Hypothalamus (tissue), 51 donors: ENCODE measurements around the gene SRSF8.
"Not testable (repeated sequence)": the region's sequence is repeated elsewhere in the genome, so short reads cannot be mapped to it uniquely, and the experiment has no call there.

Experiments
- DNase-seq, 51 donors: peaks; one replicate each; lab custom pipeline; 2025; lab: John Stamatoyannopoulos, UW

Gene SRSF8

GRCh38 chr11:95092549-95093324 is 26.0 kb downstream of the SRSF8 start:
- peak in 3 of 51 donors; percentile 7 to 46 (median 14) for DNase-seq

GRCh38 chr11:95093548-95093947 is 26.8 kb downstream of the SRSF8 start:
- no peak for DNase-seq

- no peak for DNase-seq
These were observed 29.3 kb downstream of the SRSF8 start for GRCh38 chr11:95095858-95096587.

GRCh38 chr11:95097209-95097608 is 30.5 kb downstream of the SRSF8 start:
- no peak for DNase-seq

- no peak for DNase-seq
These were observed 32.1 kb downstream of the SRSF8 start for GRCh38 chr11:95098826-95099225.

- DNase-seq = no peak
These were observed 33.5 kb downstream of the SRSF8 start for GRCh38 chr11:95100191-95100648.

GRCh38 chr11:95100856-95101507 is 34.3 kb downstream of the SRSF8 start:
- DNase-seq = no peak

GRCh38 chr11:95101935-95102334 is 35.2 kb downstream of the SRSF8 start:
- DNase-seq = no peak

- DNase-seq = no peak
These were observed 36.0 kb downstream of the SRSF8 start for GRCh38 chr11:95102733-95103132.

- no peak for DNase-seq
These were observed 37.0 kb downstream of the SRSF8 start for GRCh38 chr11:95103701-95104100.

- no peak for DNase-seq
These were observed 37.6 kb downstream of the SRSF8 start for GRCh38 chr11:95104121-95104830.

GRCh38 chr11:95104856-95105255 is 38.1 kb downstream of the SRSF8 start:
- DNase-seq = no peak

GRCh38 chr11:95108159-95108611 is 41.5 kb downstream of the SRSF8 start:
- peak in 17 of 51 donors; percentile 5 to 64 (median 32) for DNase-seq

GRCh38 chr11:95108671-95109551 is 42.2 kb downstream of the SRSF8 start:
- peak in 1 of 51 donors; percentile 51 for DNase-seq

- DNase-seq = not testable (repeated sequence)
These were observed 44.8 kb downstream of the SRSF8 start for GRCh38 chr11:95111471-95111870.

- no peak for DNase-seq
These were observed 45.3 kb downstream of the SRSF8 start for GRCh38 chr11:95111923-95112540.

GRCh38 chr11:95115597-95115996 is 48.9 kb downstream of the SRSF8 start:
- DNase-seq = no peak

- DNase-seq = no peak
These were observed 52.8 kb downstream of the SRSF8 start for GRCh38 chr11:95119361-95120060.
